ENCODE data around the gene CAGE1.

DNA sequence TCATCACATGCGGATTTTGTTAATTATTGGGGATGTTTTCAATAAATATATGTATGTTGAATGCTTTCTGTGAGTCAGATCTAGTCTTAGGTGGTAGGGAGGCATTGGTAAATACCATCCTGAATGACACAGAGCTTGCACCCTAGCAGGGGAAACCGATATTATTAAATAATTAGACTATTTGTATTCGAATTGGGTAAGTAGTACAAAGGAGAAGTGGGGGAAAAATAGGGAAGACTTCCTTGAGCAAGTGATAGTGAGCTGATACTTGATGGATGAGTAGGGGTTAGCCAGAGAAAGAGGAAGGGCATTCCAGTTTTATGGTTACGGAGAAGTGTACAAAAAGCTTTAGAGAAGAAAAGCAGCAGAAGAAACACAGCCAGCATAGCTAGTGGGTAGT, 1.6 kb upstream of the CAGE1 start:
- TF ChIP-seq, protein P1, sequence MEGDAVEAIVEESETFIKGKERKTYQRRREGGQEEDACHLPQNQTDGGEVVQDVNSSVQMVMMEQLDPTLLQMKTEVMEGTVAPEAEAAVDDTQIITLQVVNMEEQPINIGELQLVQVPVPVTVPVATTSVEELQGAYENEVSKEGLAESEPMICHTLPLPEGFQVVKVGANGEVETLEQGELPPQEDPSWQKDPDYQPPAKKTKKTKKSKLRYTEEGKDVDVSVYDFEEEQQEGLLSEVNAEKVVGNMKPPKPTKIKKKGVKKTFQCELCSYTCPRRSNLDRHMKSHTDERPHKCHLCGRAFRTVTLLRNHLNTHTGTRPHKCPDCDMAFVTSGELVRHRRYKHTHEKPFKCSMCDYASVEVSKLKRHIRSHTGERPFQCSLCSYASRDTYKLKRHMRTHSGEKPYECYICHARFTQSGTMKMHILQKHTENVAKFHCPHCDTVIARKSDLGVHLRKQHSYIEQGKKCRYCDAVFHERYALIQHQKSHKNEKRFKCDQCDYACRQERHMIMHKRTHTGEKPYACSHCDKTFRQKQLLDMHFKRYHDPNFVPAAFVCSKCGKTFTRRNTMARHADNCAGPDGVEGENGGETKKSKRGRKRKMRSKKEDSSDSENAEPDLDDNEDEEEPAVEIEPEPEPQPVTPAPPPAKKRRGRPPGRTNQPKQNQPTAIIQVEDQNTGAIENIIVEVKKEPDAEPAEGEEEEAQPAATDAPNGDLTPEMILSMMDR (IDR thresholded peaks at IDR 0.05; ENCODE audit: extremely low read depth in 1 of 2, insufficient read depth in 1 of 2, low read depth in 1 of 2, low read length in 2 of 2), result no peak
- TF ChIP-seq POLR2AphosphoS5 (IDR thresholded peaks at IDR 0.05; ENCODE audit: insufficient read depth, low read depth, low read length) (no peak), POLR2A (IDR thresholded peaks at IDR 0.05; ENCODE audit: low read depth, low read length) (no peak), EZH2 (IDR thresholded peaks at IDR 0.05; ENCODE audit: borderline replicate concordance, low read depth, low read length, severe bottlenecking) (no peak), MYC (IDR thresholded peaks at IDR 0.05; ENCODE audit: low read depth, low read length) (no peak), MAX (IDR thresholded peaks at IDR 0.05; ENCODE audit: insufficient read depth, insufficient read length) (no peak), FOS (IDR thresholded peaks at IDR 0.05; ENCODE audit: borderline replicate concordance, insufficient read depth, low read length) (no peak)

All from endothelial cell of umbilical vein (primary cell).